Stomach (tissue), 9 donors: ENCODE data around the gene TTC7B. TPM values are rescaled to one million over a fixed set of nuclear protein-coding genes. Genes with fewer than 3 reads are reported as not detected.

Source experiments
- DNase-seq, 2 donors: peaks; one replicate each; pipeline versions ENCODE4 v3.0.0 to v3.0.0-alpha.2; 2013 to 2019
- H3K27ac ChIP-seq, 5 donors: fragments of 200-600 bp in 4 of 5; sonication (generic) in 4 of 5; one replicate each; pipeline ENCODE4 v1.5.1; 2013 to 2019; ENCODE audit warnings: mild to moderate bottlenecking in 1 of 5, moderate library complexity in 1 of 5
- H3K27me3 ChIP-seq, 3 donors: fragments of 200-600 bp; sonication (generic); one replicate each; pipeline ENCODE4 v1.5.1; 2017 to 2019; ENCODE audit warnings: mixed run types in 1 of 3
- H3K36me3 ChIP-seq, 4 donors: fragments of 200-600 bp; sonication (generic); 1 replicate in 3 of 4; 2 replicates in 1 of 4; pipeline ENCODE4 v1.5.1; 2016 to 2019
- H3K4me1 ChIP-seq, 4 donors: fragments of 200-600 bp; sonication (generic); one replicate each; pipeline ENCODE4 v1.5.1; 2016 to 2019
- H3K4me3 ChIP-seq, 4 donors: fragments of 200-600 bp; sonication (generic) in 3 of 4; one replicate each; pipeline ENCODE4 v1.5.1; 2016 to 2019; ENCODE audit warnings: mild to moderate bottlenecking in 1 of 4
- H3K9me3 ChIP-seq, 4 donors: fragments of 200-600 bp; sonication (generic); one replicate each; pipeline ENCODE4 v1.5.1; 2016 to 2019
- EP300 ChIP-seq: sonication (generic); formaldehyde crosslinking; IDR thresholded peaks from one replicate; pipeline ENCODE4 v1.6.1; 2017; ENCODE audit warnings: antibody characterized with exemption
- POLR2A ChIP-seq, 4 donors: fragments of 450-650 bp; IDR thresholded peaks; one replicate each; pipeline ENCODE4 v1.6.1; 2016; ENCODE audit warnings: antibody characterized with exemption in 4 of 4, control low read depth in 2 of 4, mild to moderate bottlenecking in 1 of 4, moderate library complexity in 1 of 4
- POLR2AphosphoS5 ChIP-seq, 3 donors: sonication (generic); formaldehyde crosslinking; IDR thresholded peaks; one replicate each; pipeline ENCODE4 v1.6.1; 2016; ENCODE audit warnings: antibody characterized with exemption in 3 of 3
- WGBS, 5 donors: extraction: QIAGEN DNeasy Blood & Tissue Kit in 3 of 5; methylation state at CpG; one replicate each; pipeline versions ENCODE4 v1.1.5 to v1.1.7; 2013 to 2018; 5-methylcytosine and 5-hydroxymethylcytosine counted together
- intact Hi-C: fragments of 100-400 bp; cut with DNase I; formaldehyde crosslinking; loops from one replicate; pipeline ENCODE4 v1.15.1; 2023; ENCODE audit warnings: low total_unique reads
- polyA plus RNA-seq, 3 donors: library from polyadenylated mRNA; stranded (reverse); fragments of 200-250 nt; gene quantifications; one replicate each; pipeline ENCODE4 v1.2.3, GENCODE V29; 2013
- total RNA-seq, 5 donors: library from RNA; depleted of rRNA; stranded (reverse); fragments of >200 nt; gene quantifications; one replicate each; pipeline versions ENCODE4 v1.1.0 to v1.2.3, GENCODE V29; 2014 to 2016
- TF ChIP-seq, protein P1 (sequence below), 7 experiments: fragments of 450-650 bp in 4 of 7; fragments of 200-600 bp in 3 of 7; sonication (generic) in 3 of 7; IDR thresholded peaks; one replicate each; pipeline ENCODE4 v1.5.1; 2016 to 2019; ENCODE audit warnings: antibody characterized with exemption in 7 of 7, control low read depth in 2 of 7, mild to moderate bottlenecking in 1 of 7
- donor health status: healthy with polysubstance abuse.
- donor health status: Bipolar disorder and iron deficiency.
- donor health status: healthy.

Gene TTC7B
- total and polyA plus RNA-seq, 8 donors, result 6.8 to 110 (median 17.7) TPM

DNA sequence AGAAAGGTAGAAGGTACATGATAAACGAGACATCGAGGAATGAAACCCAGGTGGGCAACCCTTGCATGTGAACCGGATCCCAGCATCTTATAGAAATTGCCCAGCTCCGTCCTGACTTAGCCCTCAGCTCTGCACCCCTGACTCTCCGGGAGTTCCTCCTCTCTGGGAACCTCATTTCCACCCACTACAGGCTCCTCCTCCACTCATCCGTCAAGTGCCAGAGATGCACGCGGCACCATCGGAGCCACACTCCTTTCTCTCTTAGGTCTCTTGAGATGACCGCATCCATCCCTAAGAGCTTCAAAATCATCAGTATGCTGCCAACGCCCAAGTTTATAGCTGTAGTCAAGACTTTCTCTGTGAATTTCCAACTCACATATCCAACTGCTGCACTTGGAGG, 84.7 kb downstream of the TTC7B start:
- no peak for DNase-seq
- Histone ChIP-seq H3K4me1 (peaks cover 0 to 19% (median 3%) of the 10 kb centered on the region in 4 donors), H3K4me3 (no peak overlapping the region), H3K27me3 (no peaks in the 10 kb centered on the region), H3K27ac (no peak overlapping the region), H3K36me3 (peaks cover 0 to 9% (median 0%) of the 10 kb centered on the region in 4 donors), H3K9me3 (no peaks in the 10 kb centered on the region)
- WGBS, 5 donors, result 91 to 94% (median 92%) methylated on average over 11 of the region's 11 CpGs
- intact Hi-C loops, result no loop called here
- no peak for TF ChIP-seq POLR2AphosphoS5 (IDR thresholded peaks at IDR 0.05)
- TF ChIP-seq POLR2A (IDR thresholded peaks at IDR 0.05), result no peak

DNA sequence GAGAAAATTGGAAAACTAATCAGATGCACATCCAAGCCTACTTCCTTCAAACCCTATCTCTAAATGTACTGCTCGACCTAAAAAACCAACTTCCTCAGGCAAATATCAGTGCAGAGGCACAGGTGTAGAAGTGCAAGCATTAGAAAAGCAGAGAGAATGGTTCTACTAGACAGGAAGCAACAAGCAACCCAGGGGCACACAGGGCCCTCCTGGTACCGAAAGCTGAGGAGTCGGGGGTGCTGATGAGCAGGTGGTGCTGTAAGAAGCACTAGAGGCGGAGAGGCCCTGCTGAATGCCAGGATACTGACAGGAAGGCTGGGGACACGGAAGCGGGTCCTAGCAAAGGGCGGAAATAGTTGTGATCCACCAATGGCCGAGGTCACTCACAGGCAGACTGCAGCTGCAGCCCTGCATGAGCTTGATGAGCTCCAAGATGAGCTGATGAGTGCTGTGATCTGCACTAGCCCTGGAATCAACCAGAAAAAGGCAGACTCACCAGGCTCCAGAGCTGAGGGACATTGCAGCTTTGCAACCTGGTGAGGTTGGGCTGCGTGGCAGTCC, 85.9 kb downstream of the TTC7B start:
- Histone ChIP-seq H3K27ac (no peak overlapping the region), H3K9me3 (no peaks in the 10 kb centered on the region), H3K4me3 (no peak overlapping the region), H3K36me3 (peaks cover 0 to 9% (median 0%) of the 10 kb centered on the region in 4 donors), H3K27me3 (no peaks in the 10 kb centered on the region), H3K4me1 (peaks cover 0 to 25% (median 6%) of the 10 kb centered on the region in 4 donors)
- WGBS, 5 donors, result 90 to 93% (median 92%) methylated on average over 9 of the region's 9 CpGs
- intact Hi-C loops, result no loop called here
- no peak for DNase-seq
- no peak for TF ChIP-seq POLR2AphosphoS5 (IDR thresholded peaks at IDR 0.05)
- no peak for TF ChIP-seq EP300
- no peak for TF ChIP-seq POLR2A (IDR thresholded peaks at IDR 0.05)
- TF ChIP-seq, protein P1, sequence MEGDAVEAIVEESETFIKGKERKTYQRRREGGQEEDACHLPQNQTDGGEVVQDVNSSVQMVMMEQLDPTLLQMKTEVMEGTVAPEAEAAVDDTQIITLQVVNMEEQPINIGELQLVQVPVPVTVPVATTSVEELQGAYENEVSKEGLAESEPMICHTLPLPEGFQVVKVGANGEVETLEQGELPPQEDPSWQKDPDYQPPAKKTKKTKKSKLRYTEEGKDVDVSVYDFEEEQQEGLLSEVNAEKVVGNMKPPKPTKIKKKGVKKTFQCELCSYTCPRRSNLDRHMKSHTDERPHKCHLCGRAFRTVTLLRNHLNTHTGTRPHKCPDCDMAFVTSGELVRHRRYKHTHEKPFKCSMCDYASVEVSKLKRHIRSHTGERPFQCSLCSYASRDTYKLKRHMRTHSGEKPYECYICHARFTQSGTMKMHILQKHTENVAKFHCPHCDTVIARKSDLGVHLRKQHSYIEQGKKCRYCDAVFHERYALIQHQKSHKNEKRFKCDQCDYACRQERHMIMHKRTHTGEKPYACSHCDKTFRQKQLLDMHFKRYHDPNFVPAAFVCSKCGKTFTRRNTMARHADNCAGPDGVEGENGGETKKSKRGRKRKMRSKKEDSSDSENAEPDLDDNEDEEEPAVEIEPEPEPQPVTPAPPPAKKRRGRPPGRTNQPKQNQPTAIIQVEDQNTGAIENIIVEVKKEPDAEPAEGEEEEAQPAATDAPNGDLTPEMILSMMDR (IDR thresholded peaks at IDR 0.05), result no peak

DNA sequence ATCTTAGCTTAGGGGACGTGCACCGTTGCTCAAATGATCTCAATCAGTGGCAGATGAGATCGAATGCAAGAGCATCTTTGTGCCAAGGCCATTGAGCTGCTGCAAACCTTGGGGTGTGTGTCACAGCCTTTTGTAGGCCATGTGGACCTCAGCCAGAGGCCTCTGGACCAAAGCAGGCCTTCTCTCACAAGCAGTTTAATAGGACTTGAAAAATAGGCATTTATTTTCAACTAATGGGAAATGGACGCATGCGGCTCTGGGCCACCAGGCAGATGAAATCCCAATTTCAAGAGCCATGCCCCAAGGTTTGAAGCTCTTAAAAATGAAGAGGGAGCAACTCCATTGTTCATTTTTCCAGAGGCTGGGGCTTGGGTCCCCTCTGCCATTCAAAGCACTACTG, 87.3 kb downstream of the TTC7B start:
- TF ChIP-seq EP300 (no peak), POLR2AphosphoS5 (IDR thresholded peaks at IDR 0.05) (no peak), POLR2A (IDR thresholded peaks at IDR 0.05) (no peak)
- TF ChIP-seq, protein P1 (IDR thresholded peaks at IDR 0.05), result no peak
- Histone ChIP-seq H3K27me3 (no peaks in the 10 kb centered on the region), H3K27ac (no peak overlapping the region), H3K4me3 (no peak overlapping the region), H3K36me3 (peaks cover 0 to 9% (median 0%) of the 10 kb centered on the region in 4 donors), H3K4me1 (peaks cover 0 to 25% (median 6%) of the 10 kb centered on the region in 4 donors), H3K9me3 (no peaks in the 10 kb centered on the region)
- 90 to 98% (median 92%) methylated on average over 5 of the region's 5 CpGs for WGBS, 5 donors
- intact Hi-C loops, result no loop called here
- DNase-seq, result no peak

DNA sequence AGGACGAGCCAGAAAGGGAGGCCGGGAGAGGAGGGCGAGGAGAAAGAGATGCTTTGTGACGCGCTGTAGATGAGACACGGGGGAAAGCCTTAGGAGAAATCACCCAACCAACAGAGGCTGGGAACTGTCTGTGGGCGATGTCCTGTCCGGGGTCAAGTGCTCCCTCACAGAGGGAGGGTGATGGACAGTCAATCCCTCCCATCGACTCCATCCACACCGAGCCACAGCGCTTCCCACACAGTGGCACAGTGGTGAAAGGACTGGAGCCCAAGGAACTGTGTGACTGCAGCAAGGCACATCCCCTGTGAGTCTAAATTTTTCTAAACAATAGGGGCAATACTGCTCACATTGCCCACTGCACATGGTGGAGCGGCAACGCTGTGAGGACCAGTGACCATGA, 89.1 kb downstream of the TTC7B start:
- H3K27me3 ChIP-seq, result no peaks in the 10 kb centered on the region
- no peak overlapping the region for H3K4me3 ChIP-seq
- H3K4me1 ChIP-seq, result peaks cover 0 to 13% (median 6%) of the 10 kb centered on the region in 4 donors
- peak overlapping the region in 2 of 5 donors; percentile 2 to 67 for H3K27ac ChIP-seq
- TF ChIP-seq EP300 (no peak), POLR2AphosphoS5 (IDR thresholded peaks at IDR 0.05) (no peak), POLR2A (IDR thresholded peaks at IDR 0.05) (no peak)
- TF ChIP-seq, protein P1 (IDR thresholded peaks at IDR 0.05), result no peak
- H3K36me3 ChIP-seq, result peaks cover 0 to 9% (median 0%) of the 10 kb centered on the region in 4 donors
- intact Hi-C loops, result no loop called here
- H3K9me3 ChIP-seq, result no peaks in the 10 kb centered on the region
- DNase-seq, result no peak
- WGBS, 5 donors, result 82 to 90% (median 86%) methylated on average over 10 to 13 of the region's 13 CpGs

DNA sequence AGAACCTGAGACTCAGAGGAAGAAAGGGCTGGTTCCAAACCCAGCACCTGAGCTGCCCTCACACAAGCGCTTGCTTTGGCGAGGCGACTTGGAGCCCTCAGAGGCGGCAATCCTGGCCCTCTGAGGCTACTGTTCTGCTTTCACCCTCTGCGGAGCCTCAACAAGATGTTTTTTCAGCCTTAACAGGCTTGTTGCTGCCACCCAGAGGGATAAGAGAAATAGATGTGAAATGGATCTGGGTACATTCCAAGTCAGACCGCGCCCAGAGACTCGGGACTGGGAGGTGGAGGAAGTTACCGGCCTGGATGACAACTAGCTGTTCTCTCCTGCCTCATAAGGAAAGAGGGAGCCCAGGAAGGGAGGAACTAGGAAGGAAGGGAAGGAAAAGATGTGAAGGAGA, 89.6 kb downstream of the TTC7B start:
- H3K4me3 ChIP-seq, result no peak overlapping the region
- peak overlapping the region in 2 of 5 donors; percentile 2 to 67 for H3K27ac ChIP-seq
- H3K27me3 ChIP-seq, result no peaks in the 10 kb centered on the region
- TF ChIP-seq, protein P1 (IDR thresholded peaks at IDR 0.05), result peak in 1 of 7 experiments; percentile 16
- TF ChIP-seq POLR2AphosphoS5 (IDR thresholded peaks at IDR 0.05), result peak in 1 of 3 donors; percentile 15
- no peak for TF ChIP-seq POLR2A (IDR thresholded peaks at IDR 0.05)
- no peak for TF ChIP-seq EP300
- H3K9me3 ChIP-seq, result no peaks in the 10 kb centered on the region
- intact Hi-C loops, result no loop called here
- H3K4me1 ChIP-seq, result peaks cover 0 to 13% (median 6%) of the 10 kb centered on the region in 4 donors
- peak; percentile 35 to 81 for DNase-seq
- H3K36me3 ChIP-seq, result peaks cover 0 to 9% (median 0%) of the 10 kb centered on the region in 4 donors
- 34 to 52% (median 45%) methylated on average over 9 of the region's 9 CpGs for WGBS, 5 donors
